H1 (cell line): Measurements from ENCODE around the gene RUNX1. TPM values are rescaled to one million over a fixed set of nuclear protein-coding genes. Genes with fewer than 3 reads are reported as not detected.

Experiments used
- CTCF ChIA-PET: fragments of 300-600 bp; sonication (Branson Sonifier 250); formaldehyde crosslinking; loops from one replicate; lab custom pipeline; 2021; ENCODE audit not compliant: partially characterized antibody; lab: Charles Lee
- POLR2A ChIA-PET: fragments of 300-600 bp; sonication (Branson Sonifier 250); formaldehyde crosslinking; loops from one replicate; lab custom pipeline; 2021; ENCODE audit warnings: inconsistent platforms; ENCODE audit not compliant: partially characterized antibody; lab: Charles Lee
- DNase-seq, 2 experiments: peaks; one replicate each; pipeline versions ENCODE4 v3.0.0 to v3.0.0-alpha.2; 2010 to 2022; ENCODE audit warnings: low spot score in 2 of 2, low read depth in 1 of 2, mixed read lengths in 1 of 2
- FAIRE-seq: peaks from 2 replicates; lab custom pipeline; 2011; peaks lifted over from hg19 to GRCh38; lab: Jason Lieb, UNC
- H2AFZ ChIP-seq: 2 replicates; pipeline ENCODE4 v1.8.1; 2012; ENCODE audit warnings: low read length, inconsistent platforms
- H2AK5ac ChIP-seq: 2 replicates; pipeline ENCODE4 v1.6.1; 2013; ENCODE audit warnings: low read depth, low read length
- H2BK120ac ChIP-seq: replicated peaks from 2 replicates; pipeline ENCODE3; 2013; ENCODE audit warnings: low read depth, low read length, inconsistent platforms
- H2BK12ac ChIP-seq: 2 replicates; pipeline ENCODE4 v1.6.1; 2013; ENCODE audit warnings: low read depth, low read length
- H2BK15ac ChIP-seq: 2 replicates; pipeline ENCODE4 v1.6.1; 2013; ENCODE audit warnings: low read length
- H2BK20ac ChIP-seq: 2 replicates; pipeline ENCODE4 v1.6.1; 2013; ENCODE audit warnings: low read length
- H2BK5ac ChIP-seq: 2 replicates; pipeline ENCODE4 v1.6.1; 2013; ENCODE audit warnings: low read depth, low read length
- H3K14ac ChIP-seq: 2 replicates; pipeline ENCODE4 v1.6.1; 2013; ENCODE audit warnings: inconsistent platforms; ENCODE audit not compliant: insufficient read length
- H3K18ac ChIP-seq: 2 replicates; pipeline ENCODE4 v1.6.1; 2013; ENCODE audit warnings: low read length; ENCODE audit errors: extremely low read depth
- H3K23ac ChIP-seq: 2 replicates; pipeline ENCODE4 v1.6.1; 2013; ENCODE audit warnings: inconsistent platforms; ENCODE audit not compliant: insufficient read length
- H3K23me2 ChIP-seq: 2 replicates; pipeline ENCODE4 v1.6.1; 2013; ENCODE audit warnings: low read depth, low read length
- H3K27ac ChIP-seq: 2 replicates; pipeline ENCODE4 v1.6.1; 2011; ENCODE audit warnings: low read depth, low read length, inconsistent platforms
- H3K27me3 ChIP-seq, 4 experiments: replicated peaks in 1 of 4; 1 replicate in 1 of 4; 2 replicates in 3 of 4; pipeline versions ENCODE4 v1.6.1 to v1.8.1; 2011 to 2013; ENCODE audit warnings: low read length in 3 of 4, mild to moderate bottlenecking in 3 of 4, inconsistent platforms in 2 of 4, mixed read lengths in 2 of 4, moderate library complexity in 1 of 4; ENCODE audit not compliant: control insufficient read depth in 3 of 4, insufficient read depth in 3 of 4; ENCODE audit errors: extremely low read depth in 1 of 4
- H3K36me3 ChIP-seq, 4 experiments: 2 replicates each; pipeline versions ENCODE4 v1.6.1 to v1.8.1; 2011 to 2013; ENCODE audit warnings: mild to moderate bottlenecking in 4 of 4, low read length in 3 of 4, moderate library complexity in 2 of 4, control low read depth in 1 of 4, inconsistent platforms in 1 of 4; ENCODE audit not compliant: insufficient read depth in 4 of 4, control insufficient read depth in 2 of 4
- H3K4ac ChIP-seq: replicated peaks from 2 replicates; pipeline ENCODE3; 2013; ENCODE audit warnings: low read length, low read depth, mixed read lengths, inconsistent platforms; ENCODE audit not compliant: insufficient read length
- H3K4me1 ChIP-seq, 4 experiments: replicated peaks in 1 of 4; 1 replicate in 1 of 4; 2 replicates in 3 of 4; pipeline versions ENCODE4 v1.6.1 to v1.8.1; 2011 to 2013; ENCODE audit warnings: low read length in 3 of 4, inconsistent platforms in 2 of 4, mixed read lengths in 1 of 4; ENCODE audit not compliant: insufficient read depth in 4 of 4, control insufficient read depth in 3 of 4
- H3K4me2 ChIP-seq, 2 experiments: 2 replicates each; pipeline versions ENCODE4 v1.6.1 to v1.8.1; 2011 to 2013; ENCODE audit warnings: low read depth in 2 of 2, low read length in 2 of 2, control low read depth in 1 of 2, inconsistent platforms in 1 of 2, mild to moderate bottlenecking in 1 of 2; ENCODE audit not compliant: insufficient read depth in 1 of 2
- H3K4me3 ChIP-seq, 4 experiments: fragments of 200-600, 300-600 bp in 1 of 4; sonication (generic), shearing (Covaris generic), sonication (Bioruptor Twin) in 1 of 4; 2 replicates each; pipeline versions ENCODE4 v1.5.1 to v1.8.1; 2011 to 2016; ENCODE audit warnings: low read length in 4 of 4, low read depth in 3 of 4, control low read depth in 2 of 4, inconsistent platforms in 2 of 4, mild to moderate bottlenecking in 2 of 4, mixed read lengths in 1 of 4, moderate library complexity in 1 of 4; ENCODE audit not compliant: insufficient read depth in 2 of 4; ENCODE audit errors: extremely low read depth in 1 of 4
- H3K56ac ChIP-seq: replicated peaks from 2 replicates; pipeline ENCODE3; 2013; ENCODE audit warnings: low read depth, mild to moderate bottlenecking, mixed read lengths, low read length, inconsistent platforms; ENCODE audit not compliant: insufficient read length
- H3K79me1 ChIP-seq: 2 replicates; pipeline ENCODE4 v1.6.1; 2013; ENCODE audit warnings: low read depth, low read length, control low read depth
- H3K79me2 ChIP-seq, 2 experiments: 2 replicates each; pipeline versions ENCODE4 v1.6.1 to v1.8.1; 2012 to 2013; ENCODE audit warnings: low read length in 2 of 2, mild to moderate bottlenecking in 2 of 2, inconsistent platforms in 1 of 2; ENCODE audit not compliant: insufficient read depth in 2 of 2, control insufficient read depth in 1 of 2
- H3K9ac ChIP-seq, 4 experiments: replicated peaks in 1 of 4; 1 replicate in 1 of 4; 2 replicates in 3 of 4; pipeline versions ENCODE4 v1.6.1 to v1.8.1; 2011 to 2013; ENCODE audit warnings: low read depth in 3 of 4, low read length in 3 of 4, control low read depth in 2 of 4, mild to moderate bottlenecking in 2 of 4, moderate library complexity in 2 of 4, inconsistent platforms in 1 of 4; ENCODE audit errors: extremely low read depth in 1 of 4
- H3K9me3 ChIP-seq, 2 experiments: 2 replicates each; pipeline versions ENCODE4 v1.6.1 to v1.8.1; 2012 to 2013; ENCODE audit warnings: mild to moderate bottlenecking in 2 of 2, moderate library complexity in 2 of 2, control low read depth in 1 of 2, inconsistent platforms in 1 of 2, low read depth in 1 of 2, low read length in 1 of 2, mixed read lengths in 1 of 2; ENCODE audit not compliant: insufficient read depth in 2 of 2
- H4K20me1 ChIP-seq, 2 experiments: replicated peaks in 1 of 2; 2 replicates each; pipeline versions ENCODE3 to v1.8.1; 2011 to 2013; ENCODE audit warnings: inconsistent platforms in 2 of 2, low read length in 2 of 2, mild to moderate bottlenecking in 1 of 2; ENCODE audit not compliant: insufficient read depth in 2 of 2, control insufficient read depth in 1 of 2
- H4K5ac ChIP-seq: 2 replicates; pipeline ENCODE4 v1.6.1; 2013; ENCODE audit warnings: low read length, low read depth, mixed read lengths, inconsistent platforms; ENCODE audit not compliant: insufficient read length
- H4K8ac ChIP-seq: 2 replicates; pipeline ENCODE4 v1.8.0; 2013; ENCODE audit warnings: mild to moderate bottlenecking, moderate library complexity, low read length, inconsistent platforms; ENCODE audit not compliant: insufficient read depth; ENCODE audit errors: extremely low read depth
- H4K91ac ChIP-seq: replicated peaks from 2 replicates; pipeline ENCODE3; 2013; ENCODE audit warnings: low read length, mixed read lengths, inconsistent platforms; ENCODE audit not compliant: insufficient read length
- ATF2 ChIP-seq: IDR thresholded peaks from 2 replicates; pipeline ENCODE4 v1.6.1; 2012; ENCODE audit warnings: low read length, inconsistent platforms
- BRCA1 ChIP-seq: IDR thresholded peaks from 2 replicates; pipeline ENCODE4 v1.6.1; 2012; ENCODE audit warnings: low read depth, low read length, improper control_type of control experiment
- CREB1 ChIP-seq: IDR thresholded peaks from 2 replicates; pipeline ENCODE4 v1.6.1; 2012; ENCODE audit warnings: inconsistent platforms
- E2F6 ChIP-seq: IDR thresholded peaks from 2 replicates; pipeline ENCODE4 v1.6.1; 2012; ENCODE audit warnings: inconsistent platforms
- KDM1A ChIP-seq: fragments of 200-600, 300-600 bp; sonication (generic); IDR thresholded peaks from 2 replicates; pipeline ENCODE4 v1.7.1; 2016; ENCODE audit warnings: mild to moderate bottlenecking, low read length, borderline replicate concordance
- MAFK ChIP-seq: IDR thresholded peaks from 2 replicates; pipeline ENCODE4 v1.6.1; 2012; ENCODE audit warnings: low read depth, mild to moderate bottlenecking, improper control_type of control experiment, low read length
- MAX ChIP-seq: IDR thresholded peaks from 2 replicates; pipeline ENCODE4 v1.6.1; 2012; ENCODE audit warnings: inconsistent platforms
- RXRA ChIP-seq: IDR thresholded peaks from 2 replicates; pipeline ENCODE4 v1.6.1; 2011; ENCODE audit warnings: low read depth, mild to moderate bottlenecking, low read length, moderate library complexity; ENCODE audit not compliant: insufficient read depth
- SIN3A ChIP-seq, 2 experiments: IDR thresholded peaks in 1 of 2; conservative IDR thresholded peaks in 1 of 2; 2 replicates each; pipeline ENCODE4 v1.6.1; 2011 to 2012; ENCODE audit warnings: low read length in 2 of 2, improper control_type of control experiment in 1 of 2, low read depth in 1 of 2, mild to moderate bottlenecking in 1 of 2
- TBP ChIP-seq: IDR thresholded peaks from 2 replicates; pipeline ENCODE4 v1.6.1; 2011; ENCODE audit warnings: low read depth, low read length, improper control_type of control experiment
- WGBS, 2 experiments: shearing (Covaris generic) in 1 of 2; methylation state at CpG; one replicate each; pipeline versions ENCODE4 v1.1.6 to v1.1.7; 2013 to 2015; ENCODE audit warnings: low lambda C conversion rate in 2 of 2, mixed read lengths in 2 of 2, inconsistent platforms in 1 of 2, low coverage in 1 of 2, missing lambda C conversion rate in 1 of 2; ENCODE audit not compliant: insufficient replicate concordance in 2 of 2, insufficient coverage in 1 of 2, insufficient read length in 1 of 2; ENCODE audit errors: extremely low coverage in 1 of 2, missing lambda C conversion rate in 1 of 2; 5-methylcytosine and 5-hydroxymethylcytosine counted together
- polyA plus RNA-seq, 7 experiments: library from polyadenylated mRNA; depleted of rRNA in 3 of 7; stranded (reverse) in 5 of 7; unstranded in 2 of 7; fragments of >200 nt in 5 of 7; fragments of 200-250 nt in 2 of 7; gene quantifications; 1 replicate in 5 of 7; 2 replicates in 1 of 7; 4 replicates in 1 of 7; pipeline versions ENCODE4 v1.2.1 to v1.2.3, GENCODE V29; 2011 to 2013; ENCODE audit warnings: missing spikeins in 2 of 7, mixed read lengths in 2 of 7
- total RNA-seq: library from RNA; stranded (reverse); fragmentation: NEBNext Ultra II Directional; extraction: Animal tissue kit (Norgen Biotek cat#: 25700); gene quantifications from 2 replicates; pipeline ENCODE4 v1.2.1, GENCODE V29; 2021
- TF ChIP-seq, protein P1 (sequence below): IDR thresholded peaks from 2 replicates; pipeline ENCODE4 v1.6.1; 2011; ENCODE audit warnings: low read length, improper control_type of control experiment

Gene RUNX1
- total and polyA plus RNA-seq, 2 of the 8 experiments (the other 6 are each of a cell fraction or from before 2014, with no cell fraction given), result 0.20 to 0.60 TPM

- ChIA-PET CTCF (interaction anchor here (1.3 kb wide), 1 partner anchor 11 kb away, joined by 5 read pairs; no protein-coding TSS in a partner anchor), POLR2A (no interaction called here)
- Histone ChIP-seq H3K9me3 (no peaks in the 10 kb centered on the region), H2BK15ac (no peak overlapping the region), H3K79me2 (no peaks in the 10 kb centered on the region), H2BK12ac (no peak overlapping the region), H3K27me3 (no peaks in the 10 kb centered on the region), H3K56ac (no peak overlapping the region), H3K14ac (no peak overlapping the region), H4K5ac (no peak overlapping the region), H3K4me1 (no peaks in the 10 kb centered on the region), H3K9ac (no peak overlapping the region), H4K20me1 (no peaks in the 10 kb centered on the region), H2AFZ (no peak overlapping the region), H4K91ac (no peak overlapping the region), H3K4me2 (no peak overlapping the region), H3K4ac (no peak overlapping the region), H3K23ac (no peak overlapping the region), H3K27ac (no peak overlapping the region), H2BK20ac (no peak overlapping the region), H2AK5ac (no peak overlapping the region), H4K8ac (no peak overlapping the region), H3K4me3 (no peak overlapping the region), H2BK120ac (no peak overlapping the region), H3K79me1 (no peaks in the 10 kb centered on the region), H3K23me2 (no peaks in the 10 kb centered on the region; the same call in 1 of the 2 replicates), H3K36me3 (no peaks in the 10 kb centered on the region), H3K18ac (no peak overlapping the region), H2BK5ac (no peak overlapping the region)
- TF ChIP-seq, protein P1, sequence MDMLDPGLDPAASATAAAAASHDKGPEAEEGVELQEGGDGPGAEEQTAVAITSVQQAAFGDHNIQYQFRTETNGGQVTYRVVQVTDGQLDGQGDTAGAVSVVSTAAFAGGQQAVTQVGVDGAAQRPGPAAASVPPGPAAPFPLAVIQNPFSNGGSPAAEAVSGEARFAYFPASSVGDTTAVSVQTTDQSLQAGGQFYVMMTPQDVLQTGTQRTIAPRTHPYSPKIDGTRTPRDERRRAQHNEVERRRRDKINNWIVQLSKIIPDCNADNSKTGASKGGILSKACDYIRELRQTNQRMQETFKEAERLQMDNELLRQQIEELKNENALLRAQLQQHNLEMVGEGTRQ, result no peak
- TF ChIP-seq KDM1A, result no peak
- TF ChIP-seq BRCA1, result no peak
- TF ChIP-seq SIN3A (conservative IDR thresholded peaks at IDR 0.05 in 1 of 2, IDR thresholded peaks at IDR 0.05 in 1 of 2; ENCODE audit: low read depth in 1 of 2, low read length in 2 of 2), result no peak
- no peak for TF ChIP-seq CREB1
- TF ChIP-seq E2F6, result no peak
- no peak for TF ChIP-seq TBP
- no peak for TF ChIP-seq RXRA
- no peak for TF ChIP-seq ATF2
- TF ChIP-seq MAFK, result no peak
- no peak for TF ChIP-seq MAX
- DNase-seq, result no peak
- 100% methylated on average over 1 of the region's 1 CpG; no CpG with 5 or more reads in 1 of the 2 experiments for WGBS, 2 experiments
- FAIRE-seq, result no peak
These were observed 71.8 kb downstream of the RUNX1 start for GRCh38 chr21:34977333-34977732.
